Activated T-cell treated with anti-CD3 and anti-CD28 coated beads, Interleukin-2, amount 50 U/mL, for 72 hours (primary cell): ENCODE results near the gene EZH2. TPM values are rescaled to one million over a fixed set of nuclear protein-coding genes. Genes with fewer than 3 reads are reported as not detected.

Experiments
- ATAC-seq, 2 donors: fragments of 150-1000 bp; cut with Tn5 transposase; replicated peaks in 1 of 2; 2 replicates each; pipeline ENCODE4 v1.10.0; 2021; ENCODE audit warnings: moderate library complexity in 2 of 2, mild to moderate bottlenecking in 1 of 2
- DNase-seq, 2 donors: peaks; one replicate each; pipeline ENCODE4 v3.0.0; 2021 to 2022; ENCODE audit warnings: mixed read lengths in 1 of 2
- H3K27ac Mint-ChIP-seq: one replicate; pipeline ENCODE4 v1.8.0; 2022; ENCODE audit warnings: mild to moderate bottlenecking, moderate library complexity, mixed read lengths
- H3K27me3 Mint-ChIP-seq: one replicate; pipeline ENCODE4 v1.8.0; 2022; ENCODE audit warnings: low read depth, mixed read lengths
- H3K36me3 Mint-ChIP-seq, 2 donors: one replicate each; pipeline ENCODE4 v1.8.0; 2022; ENCODE audit warnings: mixed read lengths in 2 of 2, mild to moderate bottlenecking in 1 of 2; ENCODE audit not compliant: insufficient read depth in 2 of 2
- H3K4me1 Mint-ChIP-seq: one replicate; pipeline ENCODE4 v1.8.0; 2022; ENCODE audit warnings: low read depth, mixed read lengths
- H3K4me3 Mint-ChIP-seq, 2 donors: one replicate each; pipeline ENCODE4 v1.8.0; 2022; ENCODE audit warnings: mild to moderate bottlenecking in 2 of 2, mixed read lengths in 2 of 2, moderate library complexity in 2 of 2
- H3K9me3 Mint-ChIP-seq, 2 donors: one replicate each; pipeline ENCODE4 v1.8.0; 2022; ENCODE audit warnings: mixed read lengths in 2 of 2
- total RNA-seq, 2 donors: library from RNA; stranded (reverse); gene quantifications; one replicate each; pipeline ENCODE4 v1.2.3, GENCODE V29; 2022

Gene EZH2
- total RNA-seq, 2 donors from 2014 or later = 95.9 to 117 TPM

GRCh38 chr7:148914208-148914777 lies 30.2 kb upstream of the EZH2 start:
- Mint-ChIP-seq H3K4me3 (peak overlapping the region; percentile 86 to 87), H3K9me3 (no peaks in the 10 kb centered on the region), H3K36me3 (no peaks in the 10 kb centered on the region), H3K27me3 (peaks cover 1% of the 10 kb centered on the region), H3K4me1 (peaks cover 85% of the 10 kb centered on the region), H3K27ac (peak overlapping the region; percentile 97)
- ATAC-seq (peak; percentile 73 to 75), DNase-seq (peak; percentile 77 to 81)

DNA sequence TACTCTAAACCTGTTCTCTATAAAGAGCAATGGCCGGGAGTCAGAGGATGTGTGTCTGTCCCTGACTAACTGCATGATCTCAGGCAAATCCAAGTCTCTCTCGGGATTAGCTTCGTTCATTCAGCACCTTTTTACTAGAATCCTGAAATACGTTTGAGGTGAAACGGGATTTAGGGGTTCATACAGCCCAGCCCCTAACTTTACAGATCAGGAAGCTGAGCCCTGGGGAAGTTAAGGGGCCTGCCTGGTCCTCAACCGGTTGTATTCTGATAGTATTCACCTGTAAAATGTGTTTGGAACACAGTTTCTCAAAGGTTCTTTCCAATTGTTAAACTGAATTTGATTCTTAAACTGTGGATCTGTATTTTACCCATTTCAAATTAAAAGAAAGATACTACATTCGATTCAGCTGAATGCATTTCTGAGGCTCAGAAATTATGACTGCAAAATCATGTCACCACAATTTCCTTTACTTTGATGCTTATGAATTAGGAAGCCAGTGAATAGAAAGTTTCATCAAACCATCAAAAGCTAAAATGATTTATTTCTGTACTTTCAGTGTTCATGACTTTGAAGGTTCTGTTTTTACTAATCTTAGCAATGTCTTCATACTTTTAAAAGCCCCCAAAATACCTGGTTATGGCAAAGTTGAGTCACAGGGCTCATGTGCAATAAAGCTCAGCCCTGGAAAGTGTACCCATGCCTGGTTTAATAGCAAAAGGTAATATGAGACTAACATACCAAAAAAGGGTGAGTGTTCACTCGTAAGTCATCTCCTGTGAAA lies 28.9 kb upstream of the EZH2 start:
- ATAC-seq (peak; percentile 73 to 74), DNase-seq (peak; percentile 76 to 78)
- H3K27me3 Mint-ChIP-seq = peaks cover 7% of the 10 kb centered on the region
- no peaks in the 10 kb centered on the region for H3K36me3 Mint-ChIP-seq
- peak overlapping the region; percentile 97 for H3K27ac Mint-ChIP-seq
- H3K4me3 Mint-ChIP-seq = peak overlapping the region; percentile 86 to 87
- H3K4me1 Mint-ChIP-seq = peaks cover 82% of the 10 kb centered on the region
- H3K9me3 Mint-ChIP-seq = no peaks in the 10 kb centered on the region

- H3K27ac Mint-ChIP-seq = peak overlapping the region; percentile 97
- ATAC-seq = no peak
- peaks cover 90% of the 10 kb centered on the region for H3K4me1 Mint-ChIP-seq
- H3K9me3 Mint-ChIP-seq = no peaks in the 10 kb centered on the region
- peaks cover 7% of the 10 kb centered on the region for H3K27me3 Mint-ChIP-seq
- no peaks in the 10 kb centered on the region for H3K36me3 Mint-ChIP-seq
- DNase-seq = no peak
- H3K4me3 Mint-ChIP-seq = peak overlapping the region; percentile 86 to 87
Measured at GRCh38 chr7:148912151-148912550, 28.1 kb upstream of the EZH2 start.

GRCh38 chr7:148911626-148912025 lies 27.5 kb upstream of the EZH2 start:
- peaks cover 7% of the 10 kb centered on the region for H3K27me3 Mint-ChIP-seq
- H3K9me3 Mint-ChIP-seq = no peaks in the 10 kb centered on the region
- DNase-seq = peak in 1 of 2 donors; percentile 23
- ATAC-seq = no peak
- H3K4me3 Mint-ChIP-seq = peak overlapping the region; percentile 52 to 87
- peaks cover 92% of the 10 kb centered on the region for H3K4me1 Mint-ChIP-seq
- H3K27ac Mint-ChIP-seq = no peak overlapping the region
- no peaks in the 10 kb centered on the region for H3K36me3 Mint-ChIP-seq

DNA sequence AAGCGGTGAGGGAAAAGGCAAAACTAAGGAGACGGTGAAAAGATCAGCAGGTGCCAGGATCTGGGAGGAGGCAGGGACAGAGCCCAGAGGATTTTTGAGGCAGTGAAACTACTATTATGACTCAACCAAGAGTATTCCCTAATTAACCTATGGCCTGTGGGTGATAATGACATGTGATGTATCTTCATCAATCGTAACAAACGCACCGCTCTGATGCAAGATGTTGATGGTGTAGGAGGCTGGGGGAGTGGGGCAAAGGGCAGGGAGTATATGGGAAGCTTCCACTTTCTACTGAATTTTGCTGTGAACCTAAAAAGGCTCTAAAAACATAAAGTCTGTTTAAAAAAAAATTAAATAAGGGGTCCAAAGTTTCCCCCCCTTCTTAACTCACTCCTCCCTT lies 25.5 kb upstream of the EZH2 start:
- Mint-ChIP-seq H3K4me3 (no peak overlapping the region), H3K9me3 (no peaks in the 10 kb centered on the region), H3K4me1 (peaks cover 73% of the 10 kb centered on the region), H3K27ac (no peak overlapping the region), H3K36me3 (no peaks in the 10 kb centered on the region), H3K27me3 (peaks cover 7% of the 10 kb centered on the region)
- no peak for ATAC-seq
- DNase-seq = no peak

GRCh38 chr7:148906707-148907498 lies 22.8 kb upstream of the EZH2 start:
- H3K36me3 Mint-ChIP-seq = no peaks in the 10 kb centered on the region
- H3K4me1 Mint-ChIP-seq = peaks cover 63% of the 10 kb centered on the region

DNA sequence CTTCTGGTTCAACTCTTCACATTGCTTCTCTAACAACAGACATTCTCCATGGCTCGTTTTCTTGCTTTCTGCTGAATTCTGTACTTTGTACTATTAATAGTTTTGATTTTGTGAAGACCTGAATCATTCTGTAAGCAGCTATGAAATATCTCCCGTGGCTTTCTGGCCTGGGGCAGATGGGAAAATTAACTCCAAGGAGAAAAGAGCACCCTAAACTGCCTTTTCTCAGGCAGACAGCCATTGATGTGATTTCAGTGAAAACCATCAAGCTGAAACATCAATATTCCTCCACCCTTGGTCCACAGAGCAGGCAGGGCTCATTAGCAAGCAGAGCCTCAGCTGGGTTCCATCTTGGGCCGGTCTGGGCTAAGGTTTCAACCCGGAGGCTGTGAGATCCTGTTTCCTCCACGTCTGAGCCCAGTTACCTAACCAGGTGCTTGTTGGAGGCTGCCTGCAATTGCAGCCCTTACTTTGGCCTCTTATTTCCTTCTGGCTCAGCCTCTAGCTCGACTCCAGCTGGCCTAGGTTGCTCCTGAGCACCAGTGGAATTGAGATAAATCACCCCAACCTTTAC lies 21.1 kb upstream of the EZH2 start:
- Mint-ChIP-seq H3K4me3 (no peak overlapping the region), H3K9me3 (no peaks in the 10 kb centered on the region), H3K4me1 (peaks cover 51% of the 10 kb centered on the region), H3K36me3 (no peaks in the 10 kb centered on the region), H3K27me3 (peaks cover 7% of the 10 kb centered on the region), H3K27ac (no peak overlapping the region)
- no peak for ATAC-seq
- DNase-seq = no peak

More at GRCh38 chr7:148906707-148907498, 22.8 kb upstream of the EZH2 start:
- no peaks in the 10 kb centered on the region for H3K9me3 Mint-ChIP-seq
- ATAC-seq = no peak
- no peak overlapping the region for H3K27ac Mint-ChIP-seq
- DNase-seq = no peak
- no peak overlapping the region for H3K4me3 Mint-ChIP-seq
- peaks cover 7% of the 10 kb centered on the region for H3K27me3 Mint-ChIP-seq

DNA sequence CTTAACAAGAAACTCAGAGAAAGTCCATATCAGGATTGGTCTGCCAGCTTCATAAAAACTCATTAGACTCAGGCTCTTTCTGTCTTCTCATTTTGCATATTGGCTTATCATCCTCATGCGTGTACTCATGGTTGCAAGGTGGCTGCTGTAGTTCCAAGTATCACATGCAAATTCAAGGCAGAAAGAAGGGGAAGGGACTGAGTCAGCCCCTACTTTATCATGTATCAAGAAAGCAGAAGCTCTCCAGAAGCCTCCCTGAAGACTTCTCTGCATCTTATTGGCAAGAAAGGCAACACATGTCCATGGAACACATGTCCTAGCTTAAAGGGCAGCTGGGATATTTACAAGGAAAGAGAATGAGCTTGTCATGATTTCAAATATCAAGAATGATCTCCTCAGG lies 19.4 kb upstream of the EZH2 start:
- ATAC-seq = peak in 1 of 2 donors; percentile 44
- DNase-seq = no peak
- no peaks in the 10 kb centered on the region for H3K9me3 Mint-ChIP-seq
- no peak overlapping the region for H3K27ac Mint-ChIP-seq
- H3K36me3 Mint-ChIP-seq = no peaks in the 10 kb centered on the region
- H3K4me1 Mint-ChIP-seq = peaks cover 45% of the 10 kb centered on the region
- no peak overlapping the region for H3K4me3 Mint-ChIP-seq
- H3K27me3 Mint-ChIP-seq = no peaks in the 10 kb centered on the region

DNA sequence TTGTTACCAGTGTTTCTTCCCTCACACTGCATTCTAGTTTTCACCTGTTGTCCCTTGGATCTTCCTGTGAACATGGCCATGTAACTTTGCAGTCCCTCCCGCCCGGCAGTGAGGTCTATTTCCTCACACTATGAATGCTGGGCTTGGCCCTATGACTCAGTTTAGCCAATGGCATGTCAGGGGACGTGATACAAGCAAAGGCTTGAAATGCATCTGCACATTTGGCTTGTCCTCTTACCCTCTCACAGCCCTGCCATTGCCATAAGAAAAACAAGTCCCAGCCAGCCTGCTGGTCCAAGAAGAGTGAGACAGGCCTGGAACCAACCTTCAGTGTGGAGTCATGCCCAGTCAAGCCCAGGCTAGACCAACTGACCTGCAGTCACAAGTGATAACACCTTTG lies 17.1 kb upstream of the EZH2 start:
- peaks cover 32% of the 10 kb centered on the region for H3K4me1 Mint-ChIP-seq
- peak in 1 of 2 donors; percentile 33 for ATAC-seq

DNA sequence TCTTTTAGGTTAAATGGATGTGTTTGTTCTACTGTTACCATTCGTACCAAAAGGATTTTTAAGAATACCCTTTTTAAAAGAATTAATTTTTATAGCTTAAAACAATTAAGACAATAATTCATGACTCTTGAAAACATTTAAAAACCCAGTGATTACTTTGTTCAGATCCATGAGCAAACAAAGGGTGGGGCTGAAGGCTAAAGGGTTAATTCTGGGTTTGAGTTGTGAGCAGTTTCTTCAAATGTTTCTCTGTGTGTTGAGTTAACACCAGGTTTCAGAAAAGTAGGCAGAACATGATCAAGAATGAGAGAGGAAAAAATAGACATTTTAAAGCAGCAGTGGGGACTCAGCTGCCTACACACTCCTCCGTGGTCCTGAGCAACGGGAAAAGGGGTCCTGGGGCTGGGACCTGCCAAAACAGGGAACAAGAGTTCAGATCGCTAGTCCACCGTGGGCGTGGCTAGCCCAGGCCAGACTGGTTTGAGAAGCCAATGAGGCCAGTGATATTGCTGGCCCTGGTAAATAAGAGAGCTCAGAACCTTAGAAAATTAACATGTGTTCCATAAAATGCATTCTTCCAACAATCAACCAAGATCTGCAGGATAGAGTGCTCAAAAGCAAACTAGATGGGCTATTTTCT lies 14.9 kb upstream of the EZH2 start:
- H3K4me3 Mint-ChIP-seq = no peak overlapping the region
- no peak overlapping the region for H3K27ac Mint-ChIP-seq
- peaks cover 27% of the 10 kb centered on the region for H3K4me1 Mint-ChIP-seq

More for the DNA sequence above, 17.1 kb upstream of the EZH2 start:
- Mint-ChIP-seq H3K27ac (no peak overlapping the region), H3K27me3 (no peaks in the 10 kb centered on the region), H3K4me3 (no peak overlapping the region), H3K36me3 (no peaks in the 10 kb centered on the region), H3K9me3 (no peaks in the 10 kb centered on the region)
- DNase-seq = no peak

GRCh38 chr7:148894591-148894990 lies 10.5 kb upstream of the EZH2 start:
- H3K36me3 Mint-ChIP-seq = peaks cover 0 to 3% of the 10 kb centered on the region in 2 donors

More for the DNA sequence above, 14.9 kb upstream of the EZH2 start:
- Mint-ChIP-seq H3K36me3 (no peaks in the 10 kb centered on the region), H3K9me3 (no peaks in the 10 kb centered on the region), H3K27me3 (no peaks in the 10 kb centered on the region)
- ATAC-seq = no peak
- DNase-seq = no peak

GRCh38 chr7:148893071-148893470 lies 9.0 kb upstream of the EZH2 start:
- no peak overlapping the region for H3K4me3 Mint-ChIP-seq
- H3K27ac Mint-ChIP-seq = no peak overlapping the region
- peaks cover 0 to 6% of the 10 kb centered on the region in 2 donors for H3K36me3 Mint-ChIP-seq
- peaks cover 14% of the 10 kb centered on the region for H3K4me1 Mint-ChIP-seq
- peaks cover 12% of the 10 kb centered on the region for H3K27me3 Mint-ChIP-seq
- ATAC-seq = no peak
- no peaks in the 10 kb centered on the region for H3K9me3 Mint-ChIP-seq
- DNase-seq = no peak

More at GRCh38 chr7:148894591-148894990, 10.5 kb upstream of the EZH2 start:
- Mint-ChIP-seq H3K9me3 (no peaks in the 10 kb centered on the region), H3K27ac (no peak overlapping the region), H3K4me1 (peaks cover 22% of the 10 kb centered on the region), H3K4me3 (no peak overlapping the region), H3K27me3 (peaks cover 12% of the 10 kb centered on the region)
- ATAC-seq = no peak
- no peak for DNase-seq
